HEK293T (cell line): ENCODE measurements around the gene ROCK1.

Experiments used
- CTCF ChIA-PET: fragments of 350-600 bp; formaldehyde crosslinking; extraction: SDS; loops from one replicate; lab custom pipeline; 2021; ENCODE audit warnings: antibody characterized with exemption, inconsistent platforms; lab: Yijun Ruan, JAX
- POLR2A ChIA-PET: fragments of 350-600 bp; formaldehyde crosslinking; extraction: SDS; loops from one replicate; lab custom pipeline; 2020; ENCODE audit warnings: antibody characterized with exemption, inconsistent platforms; lab: Yijun Ruan, JAX
- DNase-seq: peaks from one replicate; pipeline ENCODE4 v3.0.0; 2012; ENCODE audit warnings: mixed read lengths; ENCODE audit errors: extremely low spot score
- ARNT ChIP-seq: fragments of 450-650 bp; IDR thresholded peaks from 2 replicates; pipeline ENCODE4 v1.6.1; 2017; ENCODE audit warnings: mild to moderate bottlenecking
- BHLHE40 ChIP-seq: fragments of 450-650 bp; IDR thresholded peaks from 2 replicates; pipeline ENCODE4 v1.6.1; 2016; ENCODE audit warnings: mild to moderate bottlenecking, moderate library complexity, borderline replicate concordance
- CTBP1 ChIP-seq: fragments of 450-650 bp; IDR thresholded peaks from 2 replicates; pipeline ENCODE4 v1.6.1; 2016; ENCODE audit warnings: borderline replicate concordance
- ELF4 ChIP-seq: fragments of 450-650 bp; IDR thresholded peaks from 2 replicates; pipeline ENCODE4 v1.6.1; 2017; ENCODE audit warnings: antibody characterized with exemption
- FOXA1 ChIP-seq: fragments of 450-650 bp; IDR thresholded peaks from 2 replicates; pipeline ENCODE4 v1.6.1; 2016; ENCODE audit warnings: mild to moderate bottlenecking
- FOXK2 ChIP-seq: fragments of 450-650 bp; IDR thresholded peaks from 2 replicates; pipeline ENCODE4 v1.6.1; 2016; ENCODE audit warnings: mild to moderate bottlenecking
- FOXM1 ChIP-seq: fragments of 450-650 bp; IDR thresholded peaks from 2 replicates; pipeline ENCODE4 v1.6.1; 2017; ENCODE audit warnings: mild to moderate bottlenecking, borderline replicate concordance
- HDGF ChIP-seq: fragments of 450-650 bp; IDR thresholded peaks from 2 replicates; pipeline ENCODE4 v1.6.1; 2017; ENCODE audit warnings: antibody characterized with exemption, borderline replicate concordance
- L3MBTL2 ChIP-seq: fragments of 450-650 bp; conservative IDR thresholded peaks from 2 replicates; pipeline ENCODE4 v1.6.1; 2016; ENCODE audit warnings: mild to moderate bottlenecking
- LEF1 ChIP-seq: fragments of 450-650 bp; IDR thresholded peaks from 2 replicates; pipeline ENCODE4 v1.6.1; 2017; ENCODE audit warnings: mild to moderate bottlenecking, borderline replicate concordance
- NFRKB ChIP-seq: fragments of 450-650 bp; IDR thresholded peaks from 2 replicates; pipeline ENCODE4 v1.6.1; 2016; ENCODE audit warnings: mild to moderate bottlenecking, moderate library complexity
- PKNOX1 ChIP-seq: fragments of 450-650 bp; IDR thresholded peaks from 2 replicates; pipeline ENCODE4 v1.6.1; 2016
- SP1 ChIP-seq: fragments of 450-650 bp; IDR thresholded peaks from 2 replicates; pipeline ENCODE4 v1.6.1; 2017
- SUZ12 ChIP-seq: fragments of 450-650 bp; IDR thresholded peaks from 2 replicates; pipeline ENCODE4 v1.6.1; 2016; ENCODE audit warnings: mild to moderate bottlenecking
- TARDBP ChIP-seq: fragments of 450-650 bp; IDR thresholded peaks from 2 replicates; pipeline ENCODE4 v1.6.1; 2016
- ZNF384 ChIP-seq: fragments of 450-650 bp; IDR thresholded peaks from 2 replicates; pipeline ENCODE4 v1.6.1; 2016

The ROCK1 gene

DNA sequence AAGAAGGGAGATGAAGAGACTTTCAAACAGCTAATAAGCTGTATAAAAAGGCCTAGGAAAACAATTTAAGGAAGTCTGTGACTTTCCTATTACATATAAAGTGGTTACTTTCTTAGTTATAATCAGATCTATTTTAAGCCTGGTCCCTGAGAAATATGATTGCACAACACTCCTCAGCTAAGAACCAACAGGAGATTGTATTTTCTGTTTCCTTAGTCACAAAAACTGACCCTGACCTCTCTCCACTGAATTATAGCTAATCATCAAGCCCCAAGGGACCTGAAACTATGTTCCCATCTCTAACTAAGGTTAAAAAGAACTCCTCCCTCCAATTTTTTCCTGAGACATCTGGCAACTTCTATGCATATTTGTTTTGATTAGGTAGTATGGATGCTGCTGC, 106.9 kb downstream of the ROCK1 start:
- no peak for TF ChIP-seq BHLHE40
- no peak for TF ChIP-seq ELF4
- TF ChIP-seq HDGF: no peak
- TF ChIP-seq NFRKB: no peak
- TF ChIP-seq FOXK2: no peak
- TF ChIP-seq LEF1: no peak
- TF ChIP-seq FOXM1: no peak
- no peak for TF ChIP-seq PKNOX1
- no peak for TF ChIP-seq ARNT
- no peak for TF ChIP-seq FOXA1
- TF ChIP-seq SUZ12: no peak
- TF ChIP-seq ZNF384: no peak
- TF ChIP-seq L3MBTL2: no peak
- no peak for TF ChIP-seq SP1
- no peak for TF ChIP-seq TARDBP
- CTCF ChIA-PET: interaction anchor here (0.9 kb wide), 1 partner anchor 188 kb away, joined by 7 read pairs; no protein-coding TSS in a partner anchor
- no peak for DNase-seq
- POLR2A ChIA-PET: no interaction called here

DNA sequence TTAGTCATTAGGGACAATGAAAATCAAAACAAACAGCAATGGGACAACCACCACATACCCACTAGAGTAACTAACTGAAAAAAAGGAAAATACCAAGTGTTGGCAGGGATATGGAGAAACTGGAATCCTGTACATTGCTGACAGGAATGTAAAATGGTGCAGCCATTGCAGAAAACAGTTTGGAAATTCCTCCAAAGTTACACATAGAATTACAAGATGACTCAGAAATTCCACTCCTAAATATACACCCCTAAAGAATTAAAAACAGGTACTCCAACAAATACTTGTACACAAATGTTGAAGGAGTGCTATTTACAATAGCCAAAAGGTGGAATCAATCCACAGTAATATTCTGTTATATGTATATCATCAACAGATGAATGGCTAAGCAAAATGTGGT, 110.9 kb downstream of the ROCK1 start:
- ChIA-PET CTCF (no interaction called here), POLR2A (no interaction called here)
- no peak for TF ChIP-seq SUZ12
- no peak for TF ChIP-seq SP1
- no peak for TF ChIP-seq PKNOX1
- TF ChIP-seq ZNF384: no peak
- TF ChIP-seq ARNT: no peak
- TF ChIP-seq FOXA1: no peak
- DNase-seq: no peak

DNA sequence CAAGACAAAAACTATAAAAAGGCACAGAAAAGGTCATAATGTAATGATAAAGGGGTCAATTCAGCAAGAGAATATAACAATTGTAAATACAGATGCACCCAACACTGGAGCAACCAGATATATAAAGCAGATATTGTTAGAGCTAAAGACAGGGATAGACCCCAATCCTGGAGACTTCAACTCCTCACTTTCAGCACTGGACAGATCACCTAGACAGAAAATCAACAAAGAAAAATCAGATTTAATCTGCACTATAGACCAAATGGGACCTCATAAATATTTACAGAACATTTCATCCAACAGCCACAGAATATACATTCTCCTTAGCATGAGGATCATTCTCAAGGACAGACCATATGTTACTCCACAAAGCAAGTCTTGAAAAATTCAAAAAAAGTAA, 114.2 kb downstream of the ROCK1 start:
- POLR2A ChIA-PET: no interaction called here
- no peak for TF ChIP-seq HDGF
- no peak for TF ChIP-seq TARDBP
- no peak for TF ChIP-seq BHLHE40
- no peak for TF ChIP-seq ELF4
- no peak for TF ChIP-seq LEF1
- TF ChIP-seq NFRKB: no peak
- TF ChIP-seq PKNOX1: no peak
- TF ChIP-seq L3MBTL2: no peak
- no peak for TF ChIP-seq ARNT
- TF ChIP-seq CTBP1: no peak
- TF ChIP-seq SUZ12: no peak
- TF ChIP-seq SP1: no peak
- TF ChIP-seq FOXA1: no peak
- no peak for TF ChIP-seq FOXM1
- no peak for TF ChIP-seq FOXK2
- no peak for TF ChIP-seq ZNF384
- CTCF ChIA-PET: no interaction called here
- DNase-seq: no peak

- TF ChIP-seq BHLHE40: no peak
- no peak for TF ChIP-seq LEF1
- no peak for TF ChIP-seq TARDBP
- no peak for TF ChIP-seq HDGF
- no peak for TF ChIP-seq SP1
- no peak for TF ChIP-seq NFRKB
- TF ChIP-seq FOXK2: no peak
- no peak for TF ChIP-seq FOXA1
- TF ChIP-seq SUZ12: no peak
- no peak for TF ChIP-seq ARNT
- no peak for TF ChIP-seq CTBP1
- CTCF ChIA-PET: no interaction called here
- no peak for DNase-seq
- POLR2A ChIA-PET: no interaction called here
Observed at GRCh38 chr18:20996418-20996817, 115.2 kb downstream of the ROCK1 start.

GRCh38 chr18:20988726-20989125, 122.9 kb downstream of the ROCK1 start:
- CTCF ChIA-PET: no interaction called here
- POLR2A ChIA-PET: no interaction called here
- DNase-seq: no peak
- TF ChIP-seq HDGF (no peak), TARDBP (no peak), FOXM1 (no peak)

GRCh38 chr18:20975077-20975476, 136.5 kb downstream of the ROCK1 start:
- no peak for DNase-seq
- ChIA-PET POLR2A (no interaction called here), CTCF (interaction anchor here (0.5 kb wide), 1 partner anchor 45 kb away, joined by 3 read pairs; no protein-coding TSS in a partner anchor)
- TF ChIP-seq BHLHE40: no peak
- TF ChIP-seq PKNOX1: no peak
- TF ChIP-seq ELF4: no peak
- TF ChIP-seq CTBP1: no peak
- TF ChIP-seq SUZ12: no peak
- TF ChIP-seq SP1: no peak
- TF ChIP-seq FOXM1: no peak
- TF ChIP-seq L3MBTL2: no peak
- no peak for TF ChIP-seq ZNF384
- no peak for TF ChIP-seq NFRKB
- no peak for TF ChIP-seq ARNT
- no peak for TF ChIP-seq HDGF
- TF ChIP-seq LEF1: no peak
- TF ChIP-seq FOXK2: no peak
- no peak for TF ChIP-seq TARDBP
- no peak for TF ChIP-seq FOXA1
